ENCODE measurements around the gene TRAPPC1. TPM values are rescaled to one million over a fixed set of nuclear protein-coding genes. Genes with fewer than 3 reads are reported as not detected.

Gene TRAPPC1
- total RNA-seq, 1 experiment from 2014 or later: 132 TPM

DNA sequence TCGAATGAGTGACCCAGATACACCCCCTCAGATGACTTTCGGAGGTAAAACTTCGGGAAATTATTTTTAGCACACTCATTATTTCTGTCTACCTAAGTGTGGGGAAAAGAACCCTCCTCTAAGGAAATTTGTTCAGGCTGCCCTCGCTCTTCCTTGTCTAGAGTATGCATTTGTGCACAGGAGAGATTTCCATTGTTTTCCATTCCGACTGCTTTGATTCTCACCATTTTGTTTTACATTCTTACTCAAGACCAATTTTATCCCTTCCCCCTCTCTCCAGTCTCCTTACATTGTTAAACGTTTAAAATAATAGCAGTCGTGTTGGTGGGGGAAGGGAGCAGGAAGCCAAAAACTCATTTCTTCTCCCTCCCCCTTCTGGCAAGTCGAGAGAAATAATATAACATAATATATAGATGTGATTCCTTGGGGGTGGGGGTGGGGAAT is 44.7 kb downstream of the TRAPPC1 start:
- H4K20me1 ChIP-seq (ENCODE audit: control insufficient read depth, insufficient read depth, insufficient read length): no peaks in the 10 kb centered on the region
- H3K18ac ChIP-seq (ENCODE audit: insufficient read length, low read depth, low read length): no peak overlapping the region
- no peak overlapping the region for H4K91ac ChIP-seq (ENCODE audit: insufficient read length, low read depth, low read length)
- Mint-ChIP-seq H3K4me3 (no peak overlapping the region), H3K27ac (no peak overlapping the region), H3K4me1 (peaks cover 3 to 4% of the 10 kb centered on the region in 2 experiments), H3K27me3 (ENCODE audit: low read depth) (no peaks in the 10 kb centered on the region; the same call in none of the 2 replicates), H3K9me3 (no peaks in the 10 kb centered on the region), H3K36me3 (ENCODE audit: insufficient read depth in 1 of 3, low read depth in 3 of 3) (peaks cover 0 to 12% (median 0%) of the 10 kb centered on the region in 3 experiments; a peak in 3 of 7 replicates)
- no peaks in the 10 kb centered on the region; the same call in 1 of the 2 replicates for H3K27me3 ChIP-seq (ENCODE audit: insufficient read depth, low read length)
- no peak overlapping the region for H2BK12ac ChIP-seq (ENCODE audit: insufficient read length, low read depth, low read length)
- H3K4me2 ChIP-seq (ENCODE audit: insufficient read depth, insufficient read length, low read length): peak overlapping the region; percentile 82
- H2AFZ ChIP-seq (ENCODE audit: low read length): no peak overlapping the region
- no peak overlapping the region for H3T11ph ChIP-seq (ENCODE audit: low read length)
- H3K79me1 ChIP-seq (ENCODE audit: insufficient read depth, low read depth, low read length, poor library complexity, severe bottlenecking): no peaks in the 10 kb centered on the region
- TF ChIP-seq, protein P1, sequence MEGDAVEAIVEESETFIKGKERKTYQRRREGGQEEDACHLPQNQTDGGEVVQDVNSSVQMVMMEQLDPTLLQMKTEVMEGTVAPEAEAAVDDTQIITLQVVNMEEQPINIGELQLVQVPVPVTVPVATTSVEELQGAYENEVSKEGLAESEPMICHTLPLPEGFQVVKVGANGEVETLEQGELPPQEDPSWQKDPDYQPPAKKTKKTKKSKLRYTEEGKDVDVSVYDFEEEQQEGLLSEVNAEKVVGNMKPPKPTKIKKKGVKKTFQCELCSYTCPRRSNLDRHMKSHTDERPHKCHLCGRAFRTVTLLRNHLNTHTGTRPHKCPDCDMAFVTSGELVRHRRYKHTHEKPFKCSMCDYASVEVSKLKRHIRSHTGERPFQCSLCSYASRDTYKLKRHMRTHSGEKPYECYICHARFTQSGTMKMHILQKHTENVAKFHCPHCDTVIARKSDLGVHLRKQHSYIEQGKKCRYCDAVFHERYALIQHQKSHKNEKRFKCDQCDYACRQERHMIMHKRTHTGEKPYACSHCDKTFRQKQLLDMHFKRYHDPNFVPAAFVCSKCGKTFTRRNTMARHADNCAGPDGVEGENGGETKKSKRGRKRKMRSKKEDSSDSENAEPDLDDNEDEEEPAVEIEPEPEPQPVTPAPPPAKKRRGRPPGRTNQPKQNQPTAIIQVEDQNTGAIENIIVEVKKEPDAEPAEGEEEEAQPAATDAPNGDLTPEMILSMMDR (conservative IDR thresholded peaks at IDR 0.05): no peak
- no peak overlapping the region for H3K9ac ChIP-seq (ENCODE audit: extremely low read depth, insufficient read length, low read length)
- no peak overlapping the region for H2BK120ac ChIP-seq (ENCODE audit: low read depth, low read length, poor library complexity, severe bottlenecking)
- no peak overlapping the region for H3K4ac ChIP-seq (ENCODE audit: low read depth, low read length)
- H3K23me2 ChIP-seq (ENCODE audit: insufficient read length, low read depth, low read length, poor library complexity, severe bottlenecking): peaks cover 28% of the 10 kb centered on the region
- no peak overlapping the region for H4K5ac ChIP-seq (ENCODE audit: insufficient read length, low read depth, low read length)
- no peak overlapping the region for H2BK5ac ChIP-seq (ENCODE audit: insufficient read length, low read length)
- no peak overlapping the region for H2AK5ac ChIP-seq (ENCODE audit: insufficient read length, low read length)
- no peak overlapping the region for H4K8ac ChIP-seq (replicated peaks; ENCODE audit: insufficient read length, low read depth, low read length)
- H3K27ac ChIP-seq (ENCODE audit: insufficient read length, low read depth, low read length): no peak overlapping the region
- WGBS (ENCODE audit: extremely low coverage, insufficient read length, low lambda C conversion rate): no CpG with 5 or more reads among the region's 8 CpGs
- no peak overlapping the region for H3K14ac ChIP-seq (ENCODE audit: insufficient read depth, low read length)
- no peak overlapping the region for H3K23ac ChIP-seq (ENCODE audit: insufficient read length, low read depth, low read length)
- H3K9me3 ChIP-seq (ENCODE audit: control insufficient read depth, low read depth, low read length): no peaks in the 10 kb centered on the region
- no peak overlapping the region for H2BK15ac ChIP-seq (ENCODE audit: low read depth, low read length)
- H3K79me2 ChIP-seq (ENCODE audit: insufficient read depth, low read length): no peaks in the 10 kb centered on the region
- no peak overlapping the region for H2BK20ac ChIP-seq (ENCODE audit: low read depth, low read length, poor library complexity, severe bottlenecking)
- H3K56ac ChIP-seq (ENCODE audit: insufficient read length, low read depth, low read length): no peak overlapping the region
- H3K4me1 ChIP-seq (ENCODE audit: insufficient read depth, low read length): no peaks in the 10 kb centered on the region
- peak; percentile 13 for DNase-seq
